Kidney epithelial cell (primary cell): ENCODE data around the gene HOXC12. TPM values are rescaled to one million over a fixed set of nuclear protein-coding genes. Genes with fewer than 3 reads are reported as not detected.

Source experiments
- DNase-seq: peaks from one replicate; pipeline ENCODE4 v3.0.0-alpha.2; 2010; ENCODE audit warnings: low read depth
- H3K27me3 ChIP-seq: 2 replicates; pipeline ENCODE4 v1.6.0; 2011; ENCODE audit warnings: low read length; ENCODE audit not compliant: control insufficient read depth, insufficient read depth
- H3K36me3 ChIP-seq: 2 replicates; pipeline ENCODE4 v1.5.1; 2011; ENCODE audit warnings: low read length; ENCODE audit not compliant: control insufficient read depth, insufficient read depth
- H3K4me3 ChIP-seq: 2 replicates; pipeline ENCODE4 v1.5.1; 2011; ENCODE audit warnings: low read depth, mild to moderate bottlenecking, control low read depth, low read length
- total RNA-seq: library from RNA; depleted of rRNA; stranded (reverse); fragments of >200 nt; gene quantifications from 2 replicates; pipeline ENCODE4 v1.2.3, GENCODE V29; 2015
- TF ChIP-seq, protein P1 (sequence below): IDR thresholded peaks from 2 replicates; pipeline ENCODE4 v1.5.1; 2011; ENCODE audit warnings: mild to moderate bottlenecking, moderate library complexity, low read length, control low read depth, inconsistent platforms; ENCODE audit not compliant: insufficient read depth, poor library complexity, severe bottlenecking

Gene HOXC12
- total RNA-seq, 1 donor from 2014 or later: not detected

DNA sequence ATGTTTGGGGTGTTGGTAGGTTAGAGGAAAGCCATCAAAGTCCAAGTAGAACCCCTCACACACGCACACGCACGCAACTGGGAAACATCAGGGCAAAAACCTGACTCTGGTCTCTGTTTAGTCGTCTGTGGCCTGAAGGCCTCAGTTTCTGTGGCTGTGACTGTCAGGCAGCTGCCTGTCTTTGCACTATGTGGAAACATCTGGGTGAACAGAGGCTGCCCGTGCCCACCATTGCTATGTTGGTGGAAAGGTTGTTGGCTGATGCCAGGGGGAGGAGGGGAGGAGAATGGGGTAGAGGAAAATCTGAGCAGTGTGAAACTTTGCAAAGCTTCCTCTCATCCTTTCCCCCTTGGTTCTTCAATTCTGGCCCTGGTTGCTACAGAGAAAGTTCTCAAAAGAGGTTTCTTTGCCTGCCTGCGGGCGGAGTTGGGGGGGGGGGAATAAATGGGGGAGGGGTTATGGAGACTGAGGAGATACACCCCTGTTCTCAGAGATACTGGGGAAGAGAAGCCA is 37.7 kb downstream of the HOXC12 start:
- no peak for DNase-seq
- Histone ChIP-seq H3K27me3 (peaks cover 49% of the 10 kb centered on the region), H3K36me3 (no peaks in the 10 kb centered on the region), H3K4me3 (no peak overlapping the region)
- TF ChIP-seq, protein P1, sequence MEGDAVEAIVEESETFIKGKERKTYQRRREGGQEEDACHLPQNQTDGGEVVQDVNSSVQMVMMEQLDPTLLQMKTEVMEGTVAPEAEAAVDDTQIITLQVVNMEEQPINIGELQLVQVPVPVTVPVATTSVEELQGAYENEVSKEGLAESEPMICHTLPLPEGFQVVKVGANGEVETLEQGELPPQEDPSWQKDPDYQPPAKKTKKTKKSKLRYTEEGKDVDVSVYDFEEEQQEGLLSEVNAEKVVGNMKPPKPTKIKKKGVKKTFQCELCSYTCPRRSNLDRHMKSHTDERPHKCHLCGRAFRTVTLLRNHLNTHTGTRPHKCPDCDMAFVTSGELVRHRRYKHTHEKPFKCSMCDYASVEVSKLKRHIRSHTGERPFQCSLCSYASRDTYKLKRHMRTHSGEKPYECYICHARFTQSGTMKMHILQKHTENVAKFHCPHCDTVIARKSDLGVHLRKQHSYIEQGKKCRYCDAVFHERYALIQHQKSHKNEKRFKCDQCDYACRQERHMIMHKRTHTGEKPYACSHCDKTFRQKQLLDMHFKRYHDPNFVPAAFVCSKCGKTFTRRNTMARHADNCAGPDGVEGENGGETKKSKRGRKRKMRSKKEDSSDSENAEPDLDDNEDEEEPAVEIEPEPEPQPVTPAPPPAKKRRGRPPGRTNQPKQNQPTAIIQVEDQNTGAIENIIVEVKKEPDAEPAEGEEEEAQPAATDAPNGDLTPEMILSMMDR: no peak

- no peaks in the 10 kb centered on the region for H3K36me3 ChIP-seq
- TF ChIP-seq, protein P1: no peak
- peak overlapping the region; percentile 6 for H3K4me3 ChIP-seq
- DNase-seq: no peak
- H3K27me3 ChIP-seq: peaks cover 54% of the 10 kb centered on the region
Observed at GRCh38 chr12:53993162-53994008, 38.7 kb downstream of the HOXC12 start.

DNA sequence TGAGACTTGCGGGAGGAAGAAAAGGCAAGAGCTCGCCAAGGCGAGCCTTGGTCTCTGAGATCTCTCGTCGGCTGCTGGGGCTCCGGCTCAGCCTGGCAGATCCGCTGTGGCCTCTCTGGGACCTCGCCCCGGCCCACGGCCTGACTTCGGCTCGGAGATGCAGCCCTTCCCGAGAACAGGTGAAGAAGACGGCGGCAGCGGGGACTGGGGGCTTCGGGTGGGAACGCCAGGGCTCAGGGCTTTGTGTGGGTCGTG is 39.2 kb downstream of the HOXC12 start:
- Histone ChIP-seq H3K4me3 (peak overlapping the region; percentile 52), H3K36me3 (no peaks in the 10 kb centered on the region), H3K27me3 (peaks cover 55% of the 10 kb centered on the region)
- TF ChIP-seq, protein P1: no peak
- no peak for DNase-seq

- TF ChIP-seq, protein P1: no peak
- DNase-seq: no peak
- H3K4me3 ChIP-seq: peak overlapping the region; percentile 52
Observed at GRCh38 chr12:53994264-53995001, 39.7 kb downstream of the HOXC12 start.

GRCh38 chr12:53995002-53995377 is 40.3 kb downstream of the HOXC12 start:
- H3K36me3 ChIP-seq: no peaks in the 10 kb centered on the region
- H3K27me3 ChIP-seq: peaks cover 55% of the 10 kb centered on the region
- H3K4me3 ChIP-seq: peak overlapping the region; percentile 52
- TF ChIP-seq, protein P1: no peak
- no peak for DNase-seq

More at GRCh38 chr12:53994264-53995001, 39.7 kb downstream of the HOXC12 start:
- Histone ChIP-seq H3K27me3 (peaks cover 52% of the 10 kb centered on the region), H3K36me3 (no peaks in the 10 kb centered on the region)
